HepG2 (cell line): ENCODE data around the gene RNASE11. TPM values are rescaled to one million over a fixed set of nuclear protein-coding genes. Genes with fewer than 3 reads are reported as not detected.
A peak's percentile ranks its signal among the peaks of the same experiment; 100 is the strongest.

Experiments
- ARNTL ChIP-seq: sonication (generic); formaldehyde crosslinking; IDR thresholded peaks from 2 replicates; pipeline ENCODE4 v1.4.0; 2020; ENCODE audit warnings: mild to moderate bottlenecking, missing genetic modification reagents
- BHLHE40 ChIP-seq: IDR thresholded peaks from 2 replicates; pipeline ENCODE4 v1.6.1; 2011; ENCODE audit warnings: low read length, improper control_type of control experiment
- ESRRA ChIP-seq: sonication (generic); formaldehyde crosslinking; IDR thresholded peaks from 2 replicates; pipeline ENCODE4 v1.5.1; 2020; ENCODE audit warnings: mild to moderate bottlenecking, low read depth, missing genetic modification reagents
- FOXK2 ChIP-seq: fragments of 450-650 bp; IDR thresholded peaks from 2 replicates; pipeline ENCODE4 v1.6.1; 2016
- MED8 ChIP-seq: sonication (generic); formaldehyde crosslinking; IDR thresholded peaks from 2 replicates; pipeline ENCODE4 v1.8.1; 2023; ENCODE audit warnings: mild to moderate bottlenecking, missing genetic modification reagents; ENCODE audit not compliant: insufficient replicate concordance
- PAWR ChIP-seq: sonication (generic); formaldehyde crosslinking; IDR thresholded peaks from 2 replicates; pipeline ENCODE4 v1.4.0; 2020; ENCODE audit warnings: missing genetic modification reagents, mild to moderate bottlenecking, borderline replicate concordance
- PHF20 ChIP-seq: sonication (generic); formaldehyde crosslinking; IDR thresholded peaks from 2 replicates; pipeline ENCODE4 v1.5.0; 2020; ENCODE audit warnings: mild to moderate bottlenecking, missing genetic modification reagents
- SOX13 ChIP-seq, 3 experiments: fragments of 450-650 bp in 1 of 3; sonication (generic) in 1 of 3; formaldehyde crosslinking in 1 of 3; IDR thresholded peaks in 2 of 3; conservative IDR thresholded peaks in 1 of 3; 2 replicates each; pipeline versions ENCODE4 v1.5.0 to v1.6.1; 2016 to 2020; ENCODE audit warnings: antibody characterized with exemption in 1 of 3, mild to moderate bottlenecking in 1 of 3, missing compliant biosample characterization in 1 of 3, missing genetic modification reagents in 1 of 3, moderate library complexity in 1 of 3
- TBP ChIP-seq: sonication (generic); formaldehyde crosslinking; IDR thresholded peaks from 2 replicates; pipeline ENCODE4 v1.5.0; 2020; ENCODE audit warnings: missing genetic modification reagents
- TFDP1 ChIP-seq: IDR thresholded peaks from 2 replicates; pipeline ENCODE4 v1.6.1; 2016; ENCODE audit warnings: missing compliant biosample characterization, missing genetic modification reagents, borderline replicate concordance
- U2AF1 ChIP-seq: fragments of 200-400 bp; formaldehyde crosslinking; optimal IDR thresholded peaks from 2 replicates; pipeline ENCODE3; 2017; ENCODE audit warnings: mild to moderate bottlenecking, low read depth, low read length
- ZBTB21 ChIP-seq: sonication (generic); formaldehyde crosslinking; IDR thresholded peaks from 2 replicates; pipeline ENCODE4 v1.4.0; 2020; ENCODE audit warnings: missing genetic modification reagents
- ZFP62 ChIP-seq: sonication (generic); formaldehyde crosslinking; IDR thresholded peaks from 2 replicates; pipeline ENCODE4 v1.4.0; 2020; ENCODE audit warnings: missing genetic modification reagents
- ZFP90 ChIP-seq: sonication (generic); formaldehyde crosslinking; IDR thresholded peaks from 2 replicates; pipeline ENCODE4 v1.8.0; 2022; ENCODE audit warnings: missing genetic modification reagents, mild to moderate bottlenecking, inconsistent platforms, borderline replicate concordance
- ZMAT5 ChIP-seq: sonication (generic); formaldehyde crosslinking; IDR thresholded peaks from 2 replicates; pipeline ENCODE4 v1.5.0; 2020; ENCODE audit warnings: mild to moderate bottlenecking, low read depth, missing genetic modification reagents, borderline replicate concordance
- ZNF12 ChIP-seq: sonication (generic); formaldehyde crosslinking; IDR thresholded peaks from 2 replicates; pipeline ENCODE4 v1.5.0; 2020; ENCODE audit warnings: missing genetic modification reagents
- ZNF124 ChIP-seq: sonication (generic); formaldehyde crosslinking; IDR thresholded peaks from 2 replicates; pipeline ENCODE4 v1.4.0; 2020; ENCODE audit warnings: missing genetic modification reagents
- ZNF264 ChIP-seq: sonication (generic); formaldehyde crosslinking; IDR thresholded peaks from 2 replicates; pipeline ENCODE4 v1.4.0; 2020; ENCODE audit warnings: missing genetic modification reagents
- ZNF292 ChIP-seq: sonication (generic); formaldehyde crosslinking; IDR thresholded peaks from 2 replicates; pipeline ENCODE4 v1.8.1; 2022; ENCODE audit warnings: mild to moderate bottlenecking, low read depth, missing genetic modification reagents, borderline replicate concordance
- ZNF570 ChIP-seq: sonication (generic); formaldehyde crosslinking; IDR thresholded peaks from 2 replicates; pipeline ENCODE4 v1.4.0; 2020; ENCODE audit warnings: mild to moderate bottlenecking, missing genetic modification reagents, borderline replicate concordance
- ZNF577 ChIP-seq: sonication (generic); formaldehyde crosslinking; IDR thresholded peaks from 2 replicates; pipeline ENCODE4 v1.4.0; 2020; ENCODE audit warnings: mild to moderate bottlenecking, low read depth, missing genetic modification reagents, borderline replicate concordance
- ZNF605 ChIP-seq: sonication (generic); formaldehyde crosslinking; IDR thresholded peaks from 2 replicates; pipeline ENCODE4 v1.8.0; 2022; ENCODE audit warnings: mild to moderate bottlenecking, missing genetic modification reagents
- ZNF672 ChIP-seq: sonication (generic); formaldehyde crosslinking; IDR thresholded peaks from 2 replicates; pipeline ENCODE4 v1.8.1; 2022; ENCODE audit warnings: missing genetic modification reagents
- ZNF678 ChIP-seq: sonication (generic); formaldehyde crosslinking; IDR thresholded peaks from 2 replicates; pipeline ENCODE4 v1.4.0; 2020; ENCODE audit warnings: mild to moderate bottlenecking, missing genetic modification reagents
- ZNF878 ChIP-seq: sonication (generic); formaldehyde crosslinking; IDR thresholded peaks from 2 replicates; pipeline ENCODE4 v1.8.1; 2023; ENCODE audit warnings: mild to moderate bottlenecking, missing genetic modification reagents, moderate library complexity
- polyA plus RNA-seq, 8 experiments: library from polyadenylated mRNA; depleted of rRNA in 3 of 8; stranded (reverse) in 7 of 8; unstranded in 1 of 8; fragments of >200 nt; fragmentation: Illumina TruSeq in 4 of 8; extraction: Trizol in 4 of 8; gene quantifications; 2 replicates each; pipeline versions ENCODE4 v1.2.1 to v1.2.3, GENCODE V29; 2011 to 2016; ENCODE audit warnings: low read depth in 4 of 8, missing spikeins in 1 of 8, mixed read lengths in 1 of 8; ENCODE audit not compliant: insufficient read depth in 1 of 8
- total RNA-seq, 5 experiments: library from RNA; depleted of rRNA; stranded (reverse); fragments of >200 nt; fragmentation: Illumina TruSeq; extraction: Trizol; gene quantifications; 2 replicates each; pipeline ENCODE4 v1.2.3, GENCODE V29; 2016; ENCODE audit warnings: low read depth in 1 of 5
- TF ChIP-seq, protein P1 (sequence below): sonication (generic); formaldehyde crosslinking; IDR thresholded peaks from 2 replicates; pipeline ENCODE4 v1.4.0; 2020; ENCODE audit warnings: missing genetic modification reagents; ENCODE audit errors: not compliant biosample characterization
- TF ChIP-seq, protein P2 (sequence below): sonication (generic); formaldehyde crosslinking; IDR thresholded peaks from 2 replicates; pipeline ENCODE4 v1.5.1; 2020; ENCODE audit warnings: missing genetic modification reagents, mild to moderate bottlenecking, borderline replicate concordance

Gene RNASE11
- total and polyA plus RNA-seq, 2 of the 13 experiments (the other 11 are each of a cell fraction or from before 2014, with no cell fraction given): not detected

DNA sequence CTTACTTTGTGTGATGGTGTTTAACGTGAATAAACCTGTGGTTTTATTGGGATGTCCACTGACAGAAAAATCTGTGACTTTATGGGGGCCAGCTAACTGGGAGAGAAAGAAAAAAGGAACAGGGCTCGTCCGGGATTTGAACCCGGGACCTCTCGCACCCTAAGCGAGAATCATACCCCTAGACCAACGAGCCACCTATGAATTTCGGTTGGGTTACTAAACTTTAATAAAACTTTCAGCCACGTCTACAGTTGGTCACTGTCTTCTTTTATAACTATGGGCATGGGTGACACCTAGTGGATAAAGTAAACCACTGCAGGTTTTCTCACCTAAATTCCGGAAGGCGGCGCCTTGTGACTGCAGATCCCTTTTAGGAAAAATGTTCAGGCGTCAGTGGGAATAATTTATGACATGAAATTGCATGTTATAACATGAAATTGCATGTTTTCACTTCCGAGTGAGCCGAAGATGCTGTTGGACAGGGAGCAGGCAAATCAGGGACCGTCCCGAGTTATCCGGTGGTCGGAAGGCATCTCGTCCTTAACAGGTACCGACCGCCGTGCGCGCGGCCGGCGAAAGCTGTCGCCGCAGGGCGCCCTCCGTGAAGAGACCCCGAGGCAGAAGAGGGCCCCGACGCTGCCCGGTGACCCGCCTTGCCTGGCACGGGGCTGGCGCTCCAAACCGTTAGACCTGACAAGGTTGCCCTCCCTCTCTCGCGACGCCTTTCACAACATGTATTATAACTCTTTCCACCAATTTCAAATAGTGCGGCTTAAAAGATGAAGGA lies 21.6 kb upstream of the RNASE11 start (continued):
- no peak for TF ChIP-seq ZNF570
- TF ChIP-seq ZNF878 (CRISPR knock-in tag): no peak
- no peak for TF ChIP-seq MED8
- no peak for TF ChIP-seq FOXK2
- no peak for TF ChIP-seq PAWR (CRISPR knock-in tag)
- no peak for TF ChIP-seq ZBTB21 (CRISPR knock-in tag)
- TF ChIP-seq ZNF124 (CRISPR knock-in tag): peak; percentile 64; the same call in 1 of the 2 replicates
- TF ChIP-seq, protein P1, sequence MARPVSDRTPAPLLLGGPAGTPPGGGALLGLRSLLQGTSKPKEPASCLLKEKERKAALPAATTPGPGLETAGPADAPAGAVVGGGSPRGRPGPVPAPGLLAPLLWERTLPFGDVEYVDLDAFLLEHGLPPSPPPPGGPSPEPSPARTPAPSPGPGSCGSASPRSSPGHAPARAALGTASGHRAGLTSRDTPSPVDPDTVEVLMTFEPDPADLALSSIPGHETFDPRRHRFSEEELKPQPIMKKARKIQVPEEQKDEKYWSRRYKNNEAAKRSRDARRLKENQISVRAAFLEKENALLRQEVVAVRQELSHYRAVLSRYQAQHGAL (CRISPR knock-in tag): no peak
- TF ChIP-seq, protein P2, sequence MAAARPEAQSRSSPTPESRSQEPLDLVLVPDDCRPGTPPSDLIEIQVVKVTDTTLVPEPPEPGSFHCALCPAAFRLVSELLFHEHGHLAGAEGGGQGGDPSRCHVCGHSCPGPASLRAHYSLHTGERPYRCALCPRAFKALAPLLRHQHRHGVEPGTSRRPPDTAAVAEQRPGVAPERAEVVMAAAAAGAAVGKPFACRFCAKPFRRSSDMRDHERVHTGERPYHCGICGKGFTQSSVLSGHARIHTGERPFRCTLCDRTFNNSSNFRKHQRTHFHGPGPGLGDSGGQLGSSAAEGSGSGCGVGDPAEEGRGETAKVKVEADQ (CRISPR knock-in tag): no peak
- no peak for TF ChIP-seq ZNF577 (CRISPR knock-in tag)
- TF ChIP-seq ZFP90: 0 out of 2 replicates have a peak, but pooled peaks have one; percentile 74
- TF ChIP-seq TBP (CRISPR knock-in tag): no peak
- peak; percentile 14; the same call in 1 of the 2 replicates for TF ChIP-seq ZNF292
- TF ChIP-seq ARNTL (CRISPR knock-in tag): no peak
- TF ChIP-seq ZNF605: peak; percentile 5; the same call in 1 of the 2 replicates
- no peak for TF ChIP-seq ZNF672 (CRISPR knock-in tag)
- TF ChIP-seq ESRRA (CRISPR knock-in tag): peak; percentile 13; the same call in 1 of the 2 replicates
- TF ChIP-seq U2AF1: peak; percentile 63
- no peak for TF ChIP-seq BHLHE40
- peak; percentile 66; the same call in 1 of the 2 replicates for TF ChIP-seq PHF20 (CRISPR knock-in tag)
- TF ChIP-seq ZMAT5 (CRISPR knock-in tag): no peak
- TF ChIP-seq ZFP62 (CRISPR knock-in tag): no peak
- no peak; the same call in 1 of the 2 replicates for TF ChIP-seq ZNF12 (CRISPR knock-in tag)
- peak; percentile 8; the same call in 1 of the 2 replicates for TF ChIP-seq TFDP1 (CRISPR knock-in tag)
- no peak for TF ChIP-seq ZNF264
- no peak for TF ChIP-seq SOX13 (IDR thresholded peaks at IDR 0.05)
- 0 out of 4 replicates have a peak, but pooled peaks of 1 of the 2 experiments have one; percentile 23 for TF ChIP-seq SOX13 (CRISPR knock-in tag; conservative IDR thresholded peaks at IDR 0.05 in 1 of 2, IDR thresholded peaks at IDR 0.05 in 1 of 2)
- TF ChIP-seq ZNF678: no peak
